OCI-LY1 (cell line): ENCODE results near the gene RNF121.

Experiments used
- H2AFZ ChIP-seq: fragments of 200-600 bp; sonication (generic), shearing (Covaris generic); 2 replicates; pipeline ENCODE4 v1.6.0; 2014; ENCODE audit warnings: antibody characterized with exemption, mild to moderate bottlenecking, low read length
- H3F3A ChIP-seq: fragments of 200-600 bp; sonication (generic), shearing (Covaris generic); 2 replicates; pipeline ENCODE4 v1.6.0; 2014; ENCODE audit warnings: mild to moderate bottlenecking, antibody characterized with exemption, low read length, moderate library complexity; ENCODE audit not compliant: insufficient read depth
- H3K27ac ChIP-seq: fragments of 200-600 bp; sonication (generic); 2 replicates; pipeline ENCODE4 v1.5.1; 2014; ENCODE audit warnings: low read length, mixed run types, mild to moderate bottlenecking, low read depth; ENCODE audit not compliant: poor library complexity, severe bottlenecking
- H3K27me3 ChIP-seq: fragments of 200-600 bp; sonication (generic); 2 replicates; pipeline ENCODE4 v1.6.0; 2014; ENCODE audit warnings: antibody characterized with exemption, mild to moderate bottlenecking, low read length, moderate library complexity; ENCODE audit not compliant: insufficient read depth
- H3K36me3 ChIP-seq: fragments of 200-600 bp; sonication (generic); 2 replicates; pipeline ENCODE4 v1.6.1; 2014; ENCODE audit warnings: mild to moderate bottlenecking, antibody characterized with exemption, low read length, moderate library complexity, mixed read lengths; ENCODE audit not compliant: insufficient read depth
- H3K4me1 ChIP-seq: fragments of 200-600 bp; sonication (generic); 2 replicates; pipeline ENCODE4 v1.5.1; 2014; ENCODE audit warnings: mild to moderate bottlenecking, low read length, moderate library complexity; ENCODE audit not compliant: insufficient read depth, severe bottlenecking
- H3K4me2 ChIP-seq: fragments of 200-600 bp; sonication (generic), shearing (Covaris generic); 2 replicates; pipeline ENCODE4 v1.6.1; 2014; ENCODE audit warnings: low read length
- H3K4me3 ChIP-seq: fragments of 200-600 bp; sonication (generic); 2 replicates; pipeline ENCODE4 v1.5.1; 2014; ENCODE audit warnings: low read length, low read depth, mild to moderate bottlenecking, mixed read lengths; ENCODE audit not compliant: poor library complexity, severe bottlenecking
- H3K79me2 ChIP-seq: fragments of 200-600 bp; shearing (Covaris generic); 2 replicates; pipeline ENCODE4 v1.6.1; 2016; ENCODE audit warnings: mixed run types, low read length, mixed read lengths; ENCODE audit not compliant: insufficient read depth
- H3K9ac ChIP-seq: fragments of 200-600 bp; sonication (generic), shearing (Covaris generic); 2 replicates; pipeline ENCODE4 v1.6.1; 2014; ENCODE audit warnings: mild to moderate bottlenecking, low read length, mixed read lengths
- H3K9me2 ChIP-seq: fragments of 200-600 bp; sonication (generic), shearing (Covaris generic); 2 replicates; pipeline ENCODE4 v1.6.1; 2014; ENCODE audit warnings: low read depth, mild to moderate bottlenecking, low read length, mixed read lengths
- H3K9me3 ChIP-seq: fragments of 200-600 bp; shearing (Covaris generic); 2 replicates; pipeline ENCODE4 v1.6.1; 2014; ENCODE audit warnings: low read length, mixed read lengths
- H4K20me1 ChIP-seq: fragments of 200-600 bp; sonication (generic), shearing (Covaris generic); 2 replicates; pipeline ENCODE4 v1.6.0; 2016; ENCODE audit warnings: mild to moderate bottlenecking, low read length; ENCODE audit not compliant: insufficient read depth
- CTCF ChIP-seq: fragments of 200-600 bp; sonication (generic), shearing (Covaris generic); IDR thresholded peaks from 2 replicates; pipeline ENCODE4 v1.5.1; 2017; ENCODE audit warnings: mild to moderate bottlenecking, antibody characterized with exemption, low read length, moderate library complexity, mixed read lengths
- EZH2 ChIP-seq: fragments of 200-600 bp; sonication (generic), shearing (Covaris generic); IDR thresholded peaks from 2 replicates; pipeline ENCODE4 v1.8.0; 2017; ENCODE audit warnings: borderline replicate concordance, mixed run types, mild to moderate bottlenecking, antibody characterized with exemption, low read length, moderate library complexity, mixed read lengths

The RNF121 gene

GRCh38 chr11:72004515-72005346 lies 75.9 kb downstream of the RNF121 start:
- H3K4me2 ChIP-seq = no peak overlapping the region
- no peaks in the 10 kb centered on the region for H3F3A ChIP-seq
- TF ChIP-seq EZH2 = no peak
- no peak for TF ChIP-seq CTCF
- H3K27ac ChIP-seq = no peak overlapping the region
- H3K9me2 ChIP-seq = no peaks in the 10 kb centered on the region
- H3K4me1 ChIP-seq = no peaks in the 10 kb centered on the region
- no peaks in the 10 kb centered on the region for H3K79me2 ChIP-seq
- H3K9me3 ChIP-seq = no peaks in the 10 kb centered on the region
- H3K4me3 ChIP-seq = no peak overlapping the region
- H3K36me3 ChIP-seq = peaks cover 79% of the 10 kb centered on the region
- no peak overlapping the region for H3K9ac ChIP-seq
- H3K27me3 ChIP-seq = no peaks in the 10 kb centered on the region
- no peak overlapping the region for H2AFZ ChIP-seq
- no peaks in the 10 kb centered on the region for H4K20me1 ChIP-seq

- Histone ChIP-seq H2AFZ (no peak overlapping the region), H3K9me3 (no peaks in the 10 kb centered on the region), H3K9me2 (no peaks in the 10 kb centered on the region), H3F3A (no peaks in the 10 kb centered on the region), H3K36me3 (peaks cover 88% of the 10 kb centered on the region), H3K4me3 (no peak overlapping the region), H4K20me1 (no peaks in the 10 kb centered on the region), H3K4me1 (no peaks in the 10 kb centered on the region), H3K79me2 (no peaks in the 10 kb centered on the region), H3K9ac (no peak overlapping the region), H3K27me3 (no peaks in the 10 kb centered on the region), H3K27ac (no peak overlapping the region), H3K4me2 (no peak overlapping the region)
- TF ChIP-seq EZH2 (no peak), CTCF (no peak)
These were observed 76.8 kb downstream of the RNF121 start for GRCh38 chr11:72005347-72006260.

GRCh38 chr11:72006309-72007088 lies 77.7 kb downstream of the RNF121 start:
- Histone ChIP-seq H4K20me1 (no peaks in the 10 kb centered on the region), H3K4me2 (no peak overlapping the region), H3K36me3 (peaks cover 92% of the 10 kb centered on the region), H3K27ac (no peak overlapping the region), H3K27me3 (no peaks in the 10 kb centered on the region), H3K9ac (no peak overlapping the region), H3F3A (no peaks in the 10 kb centered on the region), H3K4me3 (no peak overlapping the region), H3K9me2 (no peaks in the 10 kb centered on the region), H3K9me3 (no peaks in the 10 kb centered on the region), H3K4me1 (no peaks in the 10 kb centered on the region), H3K79me2 (no peaks in the 10 kb centered on the region), H2AFZ (no peak overlapping the region)
- TF ChIP-seq EZH2 (no peak), CTCF (no peak)
